CD4-positive, alpha-beta T cell treated with Interleukin-6 at 100 ng/mL for 8 hours (primary cell): ENCODE measurements around the gene HRNR.
"Not testable (repeated sequence)": the region's sequence is repeated elsewhere in the genome, so short reads cannot be mapped to it uniquely, and the experiment has no call there.

Experiments
- DNase-seq: peaks from one replicate; pipeline ENCODE4 v3.0.0-alpha.2; 2020; ENCODE audit warnings: mixed read lengths, low spot score

The HRNR gene

GRCh38 chr1:152224093-152224492 is at the start of gene HRNR:
Gene HRNR, minus strand, starts transcription at chr1:152224193. Its CDS starts 940 bp downstream, at chr1:152223253.
- no peak for DNase-seq

GRCh38 chr1:152256394-152256793 is 32.4 kb upstream of the HRNR start:
- not testable (repeated sequence) for DNase-seq

GRCh38 chr1:152252157-152252556 is 28.2 kb upstream of the HRNR start:
- no peak for DNase-seq

GRCh38 chr1:152251391-152251790 is 27.4 kb upstream of the HRNR start:
- DNase-seq: no peak

GRCh38 chr1:152247316-152247715 is 23.3 kb upstream of the HRNR start:
- DNase-seq: no peak

GRCh38 chr1:152244576-152245273 is 20.7 kb upstream of the HRNR start:
- no peak for DNase-seq

GRCh38 chr1:152237093-152237492 is 13.1 kb upstream of the HRNR start:
- DNase-seq: no peak

- DNase-seq: no peak
Measured at GRCh38 chr1:152228831-152229230, 4.8 kb upstream of the HRNR start.

GRCh38 chr1:152227310-152227928 is 3.4 kb upstream of the HRNR start:
- no peak for DNase-seq

- no peak for DNase-seq
Measured at GRCh38 chr1:152225678-152226077, 1.7 kb upstream of the HRNR start.

GRCh38 chr1:152220166-152221163 is 3.5 kb downstream of the HRNR start:
- DNase-seq: no peak

- not testable (repeated sequence) for DNase-seq
Measured at GRCh38 chr1:152219438-152219837, 4.6 kb downstream of the HRNR start.

- DNase-seq: no peak
Measured at GRCh38 chr1:152218762-152219436, 5.1 kb downstream of the HRNR start.

GRCh38 chr1:152215604-152216003 is 8.4 kb downstream of the HRNR start:
- DNase-seq: not testable (repeated sequence)

- not testable (repeated sequence) for DNase-seq
Measured at GRCh38 chr1:152214911-152215310, 9.1 kb downstream of the HRNR start.

GRCh38 chr1:152198982-152199381 is 25.0 kb downstream of the HRNR start:
- DNase-seq: no peak

- DNase-seq: no peak
Measured at GRCh38 chr1:152197361-152197941, 26.5 kb downstream of the HRNR start.

GRCh38 chr1:152191711-152192110 is 32.3 kb downstream of the HRNR start:
- DNase-seq: no peak

- DNase-seq: no peak
Measured at GRCh38 chr1:152191260-152191659, 32.7 kb downstream of the HRNR start.

- DNase-seq: no peak
Measured at GRCh38 chr1:152190589-152190988, 33.4 kb downstream of the HRNR start.

- peak; percentile 62 for DNase-seq
Measured at GRCh38 chr1:152189657-152190442, 34.1 kb downstream of the HRNR start.
